VCaP (cell line): ENCODE results near the gene PLA1A.
A peak's percentile ranks its signal among the peaks of the same experiment; 100 is the strongest.
"Not testable (repeated sequence)": the region's sequence is repeated elsewhere in the genome, so short reads cannot be mapped to it uniquely, and the experiment has no call there.

ENCODE experiments used
- H3K27ac ChIP-seq: fragments of 450-650 bp; 2 replicates; pipeline ENCODE4 v1.5.1; 2017
- TF ChIP-seq, protein P1 (sequence below): fragments of 450-650 bp; conservative IDR thresholded peaks from 2 replicates; pipeline ENCODE4 v1.5.1; 2017; ENCODE audit warnings: mild to moderate bottlenecking, moderate library complexity

Gene PLA1A

DNA sequence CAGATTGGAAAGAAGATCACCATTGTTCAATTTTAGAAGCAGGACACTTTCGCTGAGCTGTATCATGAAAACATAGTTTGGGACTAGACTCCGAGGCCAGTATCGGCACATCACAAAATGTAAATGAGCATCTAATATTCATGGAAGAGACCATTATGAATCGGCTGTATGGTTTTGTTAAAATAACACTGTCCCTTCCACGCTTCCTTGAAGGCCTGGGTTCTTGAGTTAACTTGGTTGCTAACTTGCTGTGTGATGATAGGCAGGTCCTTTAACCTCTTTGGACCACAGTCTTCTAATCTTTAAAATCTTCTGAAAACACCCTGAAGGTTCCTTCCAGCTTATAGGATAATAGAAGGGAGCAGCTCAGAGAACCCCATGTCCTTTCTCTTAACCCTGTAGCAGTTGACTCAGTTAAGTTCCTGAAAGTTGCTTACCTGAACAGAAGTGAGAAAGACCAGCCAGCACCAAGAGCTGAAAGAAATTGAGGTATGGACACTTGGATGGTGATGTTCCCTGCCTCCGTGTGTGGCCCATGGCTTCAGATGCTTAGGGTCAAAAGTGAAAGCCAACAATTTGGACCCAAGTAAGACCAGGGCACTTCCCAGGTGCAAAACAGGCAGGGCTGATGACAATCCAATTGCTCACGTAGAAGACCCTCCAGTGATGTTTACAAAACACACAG lies 40.4 kb upstream of the PLA1A start:
- H3K27ac ChIP-seq = no peak overlapping the region
- TF ChIP-seq, protein P1, sequence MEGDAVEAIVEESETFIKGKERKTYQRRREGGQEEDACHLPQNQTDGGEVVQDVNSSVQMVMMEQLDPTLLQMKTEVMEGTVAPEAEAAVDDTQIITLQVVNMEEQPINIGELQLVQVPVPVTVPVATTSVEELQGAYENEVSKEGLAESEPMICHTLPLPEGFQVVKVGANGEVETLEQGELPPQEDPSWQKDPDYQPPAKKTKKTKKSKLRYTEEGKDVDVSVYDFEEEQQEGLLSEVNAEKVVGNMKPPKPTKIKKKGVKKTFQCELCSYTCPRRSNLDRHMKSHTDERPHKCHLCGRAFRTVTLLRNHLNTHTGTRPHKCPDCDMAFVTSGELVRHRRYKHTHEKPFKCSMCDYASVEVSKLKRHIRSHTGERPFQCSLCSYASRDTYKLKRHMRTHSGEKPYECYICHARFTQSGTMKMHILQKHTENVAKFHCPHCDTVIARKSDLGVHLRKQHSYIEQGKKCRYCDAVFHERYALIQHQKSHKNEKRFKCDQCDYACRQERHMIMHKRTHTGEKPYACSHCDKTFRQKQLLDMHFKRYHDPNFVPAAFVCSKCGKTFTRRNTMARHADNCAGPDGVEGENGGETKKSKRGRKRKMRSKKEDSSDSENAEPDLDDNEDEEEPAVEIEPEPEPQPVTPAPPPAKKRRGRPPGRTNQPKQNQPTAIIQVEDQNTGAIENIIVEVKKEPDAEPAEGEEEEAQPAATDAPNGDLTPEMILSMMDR = no peak

DNA sequence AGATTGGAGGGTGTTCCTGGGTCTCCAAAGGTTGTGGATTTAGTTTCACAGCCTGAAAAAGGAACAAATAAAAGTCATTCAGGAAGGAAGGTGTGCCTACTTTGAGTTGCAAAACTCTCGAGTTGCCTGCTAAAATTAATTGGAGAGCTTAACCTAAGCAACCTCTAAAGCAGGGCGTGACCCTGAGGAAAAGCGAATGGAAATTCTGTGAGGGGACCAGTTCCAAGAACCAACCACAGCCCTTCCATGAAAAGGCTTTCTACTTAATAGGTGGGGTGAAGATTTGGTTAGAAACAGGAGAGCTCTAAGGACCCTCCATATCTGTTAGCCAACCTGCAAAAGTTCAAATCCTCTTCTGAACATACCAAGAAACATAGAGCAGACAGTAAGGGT lies 39.8 kb upstream of the PLA1A start:
- TF ChIP-seq, protein P1 = no peak
- H3K27ac ChIP-seq = no peak overlapping the region

DNA sequence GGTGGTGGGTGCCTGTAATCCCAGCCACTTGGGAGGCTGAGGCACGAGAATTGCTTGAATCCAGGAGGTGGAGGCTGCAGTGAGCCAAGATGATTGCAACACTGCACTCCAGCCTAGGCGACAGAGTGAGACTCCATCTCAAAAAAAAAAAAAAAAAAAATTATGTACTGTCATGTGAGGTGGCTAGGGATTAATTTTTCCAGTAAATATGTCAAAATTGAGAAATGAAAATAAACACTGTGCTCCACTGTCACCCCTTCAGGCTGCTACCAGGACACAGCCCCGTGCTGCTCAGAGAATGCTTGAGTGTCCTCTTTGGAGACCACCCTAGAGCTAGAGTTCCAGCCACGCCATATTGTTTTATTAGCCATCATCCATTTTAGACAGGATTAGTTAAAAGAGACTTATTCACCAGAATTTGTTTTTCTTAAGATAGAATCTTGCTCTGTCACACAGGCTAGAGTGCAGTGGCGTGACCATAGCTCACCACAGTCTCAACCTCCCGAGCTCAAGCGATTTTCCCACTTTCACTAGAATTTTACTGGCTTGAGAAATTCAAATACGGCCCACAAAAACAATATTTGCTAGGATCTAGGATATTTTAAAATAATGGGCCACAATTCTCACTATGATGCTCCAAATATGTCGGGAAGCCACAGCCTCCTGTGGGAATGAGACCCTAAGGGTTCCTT lies 38.9 kb upstream of the PLA1A start:
- TF ChIP-seq, protein P1 = no peak
- no peak overlapping the region for H3K27ac ChIP-seq

GRCh38 chr3:119559441-119559963 lies 38.2 kb upstream of the PLA1A start, which contains the start of gene CD80:
TSS of gene CD80 (minus strand) at chr3:119559614. CDS start at chr3:119557728, 1,886 bp downstream.
- TF ChIP-seq, protein P1 = peak; percentile 71
- H3K27ac ChIP-seq = no peak within 1 kb of the TSS

DNA sequence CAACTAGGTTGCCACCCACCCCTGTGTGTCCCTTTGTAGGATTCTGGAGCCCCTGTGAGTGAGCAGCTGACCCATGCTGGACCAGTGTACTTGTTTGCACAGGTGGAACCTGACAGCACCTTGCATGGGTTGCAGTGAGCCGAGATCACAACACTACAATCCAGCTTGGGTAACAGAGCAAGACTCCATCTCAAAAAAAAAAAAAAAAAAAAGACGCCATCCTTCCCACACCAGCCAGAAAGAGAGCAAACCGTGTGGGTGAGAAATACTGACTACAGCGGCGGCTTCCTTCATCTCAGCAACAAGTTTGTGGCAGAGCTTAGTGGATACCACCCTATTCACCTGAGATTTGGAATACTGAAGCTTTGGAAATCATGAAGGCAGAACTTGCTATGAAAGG lies 37.5 kb upstream of the PLA1A start:
- TF ChIP-seq, protein P1 = no peak

DNA sequence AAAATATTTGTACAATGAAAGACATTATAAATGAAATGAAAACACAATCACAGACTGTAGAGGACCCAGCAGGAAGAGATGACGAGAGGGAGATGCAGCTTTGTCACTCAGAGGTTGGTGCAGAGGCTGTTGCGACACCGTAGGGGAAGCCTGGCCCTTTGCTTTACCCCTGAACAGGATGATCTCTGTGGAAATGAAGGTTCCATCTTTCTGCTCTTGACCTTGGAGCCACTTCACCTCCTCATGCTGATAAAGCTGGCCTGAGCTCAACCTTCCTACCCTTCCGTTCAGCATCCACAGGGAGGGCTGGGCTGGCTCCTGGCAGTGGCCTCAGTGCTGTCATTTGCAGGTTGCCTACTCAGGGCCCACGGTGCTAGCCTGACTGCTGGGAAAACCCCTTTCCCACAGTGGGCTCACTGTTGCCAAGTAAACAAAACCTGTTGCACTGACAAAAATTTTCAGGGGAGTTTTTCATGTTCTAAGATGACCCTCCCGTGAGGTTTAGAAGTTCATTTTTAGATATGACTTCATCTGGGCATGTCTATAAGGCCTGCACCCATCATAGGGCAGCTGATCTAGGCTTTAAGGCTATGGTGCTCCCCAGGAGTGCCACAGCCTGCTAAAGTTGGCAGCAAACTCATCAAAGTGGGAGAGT lies 35.3 kb upstream of the PLA1A start:
- TF ChIP-seq, protein P1 = no peak
- H3K27ac ChIP-seq = no peak overlapping the region

More for the DNA sequence above, 37.5 kb upstream of the PLA1A start:
- H3K27ac ChIP-seq = no peak overlapping the region

GRCh38 chr3:119563334-119563733 lies 34.4 kb upstream of the PLA1A start:
- not testable (repeated sequence) for H3K27ac ChIP-seq
